ENCODE data around the gene PCNT.
"Not testable (repeated sequence)": the region's sequence is repeated elsewhere in the genome, so short reads cannot be mapped to it uniquely, and the experiment has no call there.

Gene PCNT

GRCh38 chr21:46385846-46386733 is 62.1 kb downstream of the PCNT start:
- DNase-seq (ENCODE audit: low spot score): no peak

DNA sequence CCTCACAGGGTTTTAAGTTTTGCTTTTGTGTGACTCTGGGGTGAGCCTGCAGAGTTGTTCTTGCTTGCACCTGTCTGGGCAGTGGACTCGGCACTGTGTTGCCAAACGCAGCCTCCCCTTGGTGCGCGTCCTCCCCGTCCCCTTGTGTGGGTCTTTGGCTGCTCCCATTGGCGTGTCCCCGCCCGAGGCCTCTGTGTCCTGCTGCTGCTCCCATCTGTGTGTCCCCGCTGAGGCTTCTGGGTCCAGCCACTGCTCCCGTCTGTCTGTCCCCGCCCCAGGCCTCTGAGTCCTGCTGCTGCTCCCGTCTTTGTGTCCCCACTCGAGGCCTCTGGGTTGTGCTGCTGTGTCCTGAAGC is 62.8 kb downstream of the PCNT start:
- no peak for DNase-seq (ENCODE audit: low spot score)

DNA sequence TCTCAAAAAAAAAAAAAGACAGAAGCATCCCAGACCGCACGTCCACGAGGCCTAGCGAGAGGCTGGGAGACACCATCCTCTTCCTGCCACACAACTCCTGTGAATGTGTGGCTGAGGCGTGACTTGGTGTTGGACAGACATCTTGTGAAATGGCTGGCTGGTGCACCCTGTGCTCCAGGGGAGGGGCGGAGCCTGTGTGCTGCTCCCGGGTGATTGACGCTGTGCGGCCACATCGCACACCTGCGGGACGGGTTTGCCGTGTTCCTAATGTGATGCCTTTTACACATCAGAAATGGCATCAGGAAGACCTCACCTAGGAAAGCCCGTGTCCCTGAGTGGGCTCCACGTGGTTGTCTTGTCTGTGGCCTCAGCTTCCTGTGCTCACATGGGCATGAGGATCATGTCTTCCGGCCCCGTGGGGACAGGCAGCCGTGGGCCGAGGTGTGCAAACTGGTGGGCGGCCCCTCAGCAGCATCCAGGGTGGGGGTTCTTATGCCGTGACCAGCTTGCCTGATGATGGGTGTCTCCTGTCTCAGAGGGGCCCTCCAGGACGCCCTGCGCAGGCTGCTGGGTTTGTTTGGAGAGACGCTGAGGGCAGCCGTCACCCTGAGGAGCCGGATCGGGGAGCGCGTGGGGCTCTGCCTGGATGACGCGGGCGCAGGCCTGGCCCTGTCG is 64.4 kb downstream of the PCNT start:
- no peak for DNase-seq (ENCODE audit: low spot score)

GRCh38 chr21:46388896-46389295 is 64.9 kb downstream of the PCNT start:
- no peak for DNase-seq (ENCODE audit: low spot score)

DNA sequence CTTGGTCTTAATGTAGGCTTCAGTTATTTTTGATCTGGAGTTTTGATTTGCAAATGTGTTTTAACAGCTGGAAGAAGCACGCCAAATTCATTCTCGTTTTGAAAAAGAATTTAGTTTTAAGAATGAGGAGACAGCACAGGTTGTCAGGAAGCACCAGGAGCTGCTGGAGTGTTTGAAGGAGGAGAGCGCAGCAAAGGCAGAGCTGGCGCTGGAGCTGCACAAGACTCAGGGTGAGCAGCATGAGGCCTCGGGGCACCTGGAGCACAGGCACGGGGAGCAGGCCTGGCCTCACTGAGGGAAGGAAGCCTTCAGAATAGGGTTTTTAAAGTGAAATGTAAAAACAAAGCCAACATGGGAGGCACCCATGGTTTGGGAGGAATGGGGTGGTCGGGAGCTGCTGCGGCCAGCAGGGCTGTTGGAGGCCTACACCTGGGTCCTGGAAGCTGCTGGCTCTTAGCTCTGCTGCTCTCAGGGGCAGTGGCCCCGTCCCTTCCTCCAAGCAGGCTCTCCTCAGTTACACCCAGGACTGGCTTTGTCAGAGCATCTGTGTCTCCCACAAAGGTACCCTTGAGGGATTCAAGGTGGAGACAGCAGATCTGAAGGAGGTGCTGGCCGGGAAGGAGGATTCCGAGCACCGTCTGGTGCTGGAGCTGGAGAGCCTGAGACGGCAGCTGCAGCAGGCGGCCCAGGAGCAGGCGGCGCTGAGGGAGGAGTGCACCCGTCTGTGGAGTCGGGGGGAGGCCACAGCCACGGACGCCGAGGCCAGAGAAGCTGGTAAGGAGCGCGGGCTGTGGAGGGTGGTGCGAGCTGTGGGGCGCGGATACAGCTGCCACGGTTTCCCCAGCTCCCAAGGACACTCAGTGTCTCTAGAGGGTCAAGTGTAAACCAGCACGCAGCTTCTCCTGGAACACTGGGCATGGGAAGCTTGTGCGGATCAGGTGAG is 66.9 kb downstream of the PCNT start:
- no peak for DNase-seq (ENCODE audit: low spot score)

GRCh38 chr21:46391773-46392172 is 67.8 kb downstream of the PCNT start:
- DNase-seq (ENCODE audit: low spot score): no peak

DNA sequence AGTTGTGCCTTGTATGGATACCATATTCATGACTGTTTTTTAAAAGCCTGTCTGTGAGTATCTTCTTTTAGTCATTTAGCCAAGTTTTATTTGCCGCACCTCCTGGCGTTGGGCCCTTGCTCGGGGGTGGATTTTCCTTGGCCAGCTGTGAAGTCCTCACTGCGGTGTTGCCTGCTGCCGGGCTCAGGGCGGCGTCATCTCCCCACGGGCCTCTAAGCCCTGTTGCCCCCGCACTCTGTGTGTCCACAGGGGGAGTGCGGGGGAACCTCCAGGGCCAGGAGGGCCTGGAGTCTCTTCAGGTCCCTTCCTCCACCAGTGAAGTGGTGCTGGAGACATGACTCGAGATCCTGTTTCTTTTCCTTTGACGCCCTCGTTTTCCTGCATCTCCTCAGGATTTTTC is 69.0 kb downstream of the PCNT start:
- DNase-seq (ENCODE audit: low spot score): no peak

DNA sequence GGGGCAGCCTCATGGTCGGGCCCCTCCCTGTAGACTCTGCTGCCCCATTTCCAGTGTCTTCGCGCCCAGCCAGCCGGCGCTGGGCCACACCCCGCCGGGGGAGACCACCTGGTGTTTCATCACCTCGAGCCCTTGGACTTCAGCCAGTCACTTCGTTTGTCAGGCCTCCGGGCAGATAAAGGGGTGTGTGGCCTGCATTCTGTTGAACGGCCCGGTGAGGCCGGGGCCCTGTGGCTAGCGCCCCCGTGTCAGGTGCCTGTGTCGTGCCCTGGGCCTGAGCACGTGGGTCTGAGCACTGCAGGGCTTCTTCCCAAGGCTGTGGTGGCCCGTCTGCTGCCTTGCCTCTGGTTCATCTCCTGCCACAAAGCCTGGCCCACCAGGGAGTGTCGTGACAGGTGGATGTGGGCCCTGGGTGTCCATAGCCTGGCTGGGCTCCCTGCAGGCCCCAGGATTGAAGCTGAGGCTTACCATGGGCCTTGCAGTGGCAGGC is 69.5 kb downstream of the PCNT start:
- no peak for DNase-seq (ENCODE audit: low spot score)

DNA sequence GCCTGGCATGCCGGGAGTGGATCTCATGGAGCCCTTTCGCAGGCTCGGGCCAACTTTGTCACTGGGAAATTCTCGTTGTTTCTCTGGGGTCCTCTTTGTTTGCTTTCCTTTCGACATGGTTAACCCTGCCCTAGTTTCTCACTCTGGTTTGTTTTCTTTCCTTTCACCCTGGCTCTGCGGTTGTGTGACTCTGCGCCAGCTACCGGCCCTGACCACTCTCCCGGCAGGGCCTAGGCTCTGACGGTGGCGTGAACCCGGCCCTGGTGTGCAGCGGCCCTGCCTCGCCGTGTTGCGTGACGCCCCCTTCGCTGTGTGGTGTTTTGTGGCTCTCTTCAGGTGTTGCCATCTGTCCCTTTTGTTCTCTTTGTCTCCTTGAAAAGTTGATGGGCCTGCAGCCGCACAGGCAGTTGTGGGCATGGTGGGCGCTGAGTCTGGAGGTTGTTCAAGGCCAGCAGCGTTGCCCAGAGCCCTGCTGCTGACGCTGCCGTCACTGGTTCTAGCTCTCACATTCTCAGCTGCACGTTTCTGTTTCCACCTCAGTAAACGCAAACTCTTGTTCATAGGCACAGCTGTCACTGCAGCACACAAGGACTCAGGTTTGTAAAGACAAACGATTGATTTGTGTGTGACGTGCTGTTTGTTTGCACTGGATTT is 70.1 kb downstream of the PCNT start:
- DNase-seq (ENCODE audit: low spot score): no peak

GRCh38 chr21:46394595-46395104 is 70.7 kb downstream of the PCNT start:
- no peak for DNase-seq (ENCODE audit: low spot score)

DNA sequence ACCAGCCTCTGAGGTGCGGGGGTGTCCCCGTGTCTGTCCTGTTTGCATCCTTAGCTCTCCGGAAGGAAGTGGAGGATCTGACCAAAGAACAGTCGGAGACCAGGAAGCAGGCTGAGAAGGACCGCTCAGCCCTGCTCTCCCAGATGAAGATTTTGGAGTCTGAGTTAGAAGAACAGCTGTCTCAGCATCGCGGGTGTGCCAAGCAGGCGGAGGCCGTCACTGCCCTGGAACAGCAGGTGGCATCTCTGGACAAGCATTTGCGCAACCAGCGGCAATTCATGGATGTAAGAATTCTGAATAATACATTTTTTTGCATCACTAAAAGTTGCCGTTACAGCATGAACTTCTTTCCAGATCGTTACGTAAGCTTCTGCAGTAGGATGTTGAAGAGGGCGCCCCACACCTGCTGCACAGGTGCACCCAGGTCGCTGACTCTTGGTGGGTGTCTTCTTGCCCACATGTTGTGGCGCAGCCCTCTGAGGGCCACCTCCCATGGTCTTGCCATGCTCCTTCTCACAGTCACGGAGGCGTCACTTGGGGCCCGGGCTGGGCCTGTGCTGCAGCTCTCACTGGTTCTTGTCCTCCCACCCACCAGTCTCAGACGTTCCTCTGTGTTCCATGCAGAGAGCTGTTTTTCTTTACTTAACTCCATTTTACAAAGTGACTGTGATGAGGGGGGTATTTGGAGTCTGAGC is 73.4 kb downstream of the PCNT start:
- DNase-seq (ENCODE audit: low spot score): no peak

DNA sequence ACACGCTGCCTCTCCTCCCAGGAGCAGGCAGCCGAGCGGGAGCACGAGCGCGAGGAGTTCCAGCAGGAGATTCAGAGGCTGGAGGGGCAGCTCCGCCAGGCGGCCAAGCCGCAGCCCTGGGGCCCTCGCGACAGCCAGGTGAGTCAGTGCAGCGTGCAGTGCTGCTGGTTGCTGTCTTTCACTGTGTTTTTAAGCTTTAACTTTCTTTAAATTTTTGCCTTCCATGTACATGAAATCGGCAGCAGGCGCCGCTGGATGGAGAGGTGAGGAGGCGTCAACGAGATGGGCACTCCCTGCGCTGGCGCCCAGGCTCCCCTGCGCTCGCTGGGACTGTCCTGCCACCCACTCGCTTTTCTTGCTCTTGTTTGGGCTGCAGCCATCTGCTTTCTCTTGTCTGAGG is 74.0 kb downstream of the PCNT start:
- no peak for DNase-seq (ENCODE audit: low spot score)

DNA sequence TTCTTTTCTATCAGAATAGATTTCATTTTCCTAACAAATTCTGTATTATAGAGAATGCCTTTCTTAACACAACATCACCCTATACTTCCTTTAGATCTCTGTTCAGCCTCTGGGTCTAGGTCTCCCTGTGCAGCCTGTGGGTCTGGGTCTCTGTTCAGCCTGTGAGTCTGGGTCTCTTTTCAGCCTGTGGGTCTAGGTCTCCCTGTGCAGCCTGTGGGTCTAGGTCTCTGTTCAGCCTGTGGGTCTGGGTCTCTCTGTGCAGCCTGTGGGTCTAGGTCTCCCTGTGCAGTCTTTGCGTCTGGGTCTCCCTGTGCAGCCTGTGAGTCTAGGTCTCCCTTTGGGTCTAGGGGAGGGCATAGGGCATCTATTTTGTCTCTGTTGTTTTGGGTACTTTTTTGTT is 75.2 kb downstream of the PCNT start:
- DNase-seq (ENCODE audit: low spot score): no peak

- no peak for DNase-seq (ENCODE audit: low spot score)
Measured at GRCh38 chr21:46399686-46400085, 75.7 kb downstream of the PCNT start.

DNA sequence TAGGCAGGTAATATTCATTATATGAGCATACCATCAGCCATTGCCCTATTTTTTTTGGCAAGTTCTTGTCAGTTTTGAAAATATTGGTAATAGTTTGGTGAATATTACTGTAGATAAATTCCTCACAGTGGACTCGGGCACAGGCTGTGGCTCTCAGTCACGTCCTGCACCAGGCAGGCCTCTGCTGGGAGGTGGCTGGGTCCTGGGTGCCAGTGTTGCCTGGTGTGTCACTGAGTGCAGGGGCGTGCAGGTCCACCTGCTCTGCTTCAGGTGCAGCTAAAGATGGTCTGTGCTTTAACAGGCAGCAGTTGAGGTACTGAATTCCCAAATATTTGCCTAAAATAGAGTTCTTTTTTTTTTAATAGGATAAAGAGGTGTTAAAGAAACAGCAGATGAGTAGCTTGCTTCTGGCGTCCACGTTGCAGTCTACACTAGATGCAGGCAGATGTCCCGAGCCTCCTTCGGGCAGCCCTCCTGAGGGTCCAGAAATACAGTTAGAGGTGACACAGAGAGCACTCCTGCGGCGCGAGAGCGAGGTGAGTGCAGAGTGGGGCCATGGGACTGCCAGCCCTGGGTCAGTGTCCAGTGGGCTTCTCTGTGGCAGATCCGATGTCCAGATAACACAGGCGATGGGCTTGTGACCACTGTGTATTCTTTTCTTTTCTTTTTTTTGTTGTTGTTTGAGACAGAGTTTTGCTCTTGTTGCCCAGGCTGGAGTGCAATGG is 77.4 kb downstream of the PCNT start:
- no peak for DNase-seq (ENCODE audit: low spot score)

DNA sequence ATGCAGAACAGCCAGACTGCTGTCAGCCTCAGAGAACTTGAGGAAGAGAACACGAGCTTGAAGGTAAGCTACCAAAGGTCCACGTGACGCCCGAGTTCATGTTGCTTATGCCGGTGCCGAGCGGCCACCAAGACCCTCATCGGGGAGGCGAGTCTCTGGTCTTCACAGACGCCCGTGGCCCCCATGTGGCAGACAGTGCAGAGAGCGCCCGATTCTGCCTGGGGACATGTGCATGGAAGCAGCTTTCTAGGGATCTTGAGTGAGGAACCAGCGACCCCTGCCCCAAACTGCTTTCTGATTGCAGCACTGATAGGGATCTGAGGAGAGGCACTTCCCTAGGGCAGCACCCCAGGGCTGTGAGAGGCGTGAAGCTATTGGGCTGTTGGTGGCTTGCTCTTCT is 78.5 kb downstream of the PCNT start:
- DNase-seq (ENCODE audit: low spot score): no peak

DNA sequence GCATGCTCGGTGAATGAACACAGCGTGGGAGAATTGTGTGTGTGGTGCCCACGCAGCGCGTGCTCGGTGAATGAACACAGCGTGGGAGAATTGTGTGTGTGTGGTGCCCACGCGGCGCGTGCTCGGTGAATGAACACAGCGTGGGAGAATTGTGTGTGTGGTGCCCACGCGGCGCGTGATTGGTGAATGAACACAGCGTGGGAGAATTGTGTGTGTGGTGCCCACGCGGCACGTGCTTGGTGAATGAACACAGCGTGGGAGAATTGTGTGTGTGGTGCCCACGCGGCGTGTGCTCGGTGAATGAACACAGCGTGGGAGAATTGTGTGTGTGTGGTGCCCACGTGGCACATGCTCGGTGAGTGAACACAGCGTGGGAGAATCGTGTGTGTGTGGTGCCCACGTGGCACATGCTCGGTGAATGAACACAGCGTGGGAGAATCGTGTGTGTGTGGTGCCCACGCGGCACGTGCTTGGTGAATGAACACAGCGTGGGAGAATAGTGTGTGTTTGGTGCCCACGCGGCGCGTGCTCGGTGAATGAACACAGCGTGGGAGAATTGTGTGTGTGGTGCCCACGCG is 79.4 kb downstream of the PCNT start:
- not testable (repeated sequence) for DNase-seq (ENCODE audit: low spot score)

DNA sequence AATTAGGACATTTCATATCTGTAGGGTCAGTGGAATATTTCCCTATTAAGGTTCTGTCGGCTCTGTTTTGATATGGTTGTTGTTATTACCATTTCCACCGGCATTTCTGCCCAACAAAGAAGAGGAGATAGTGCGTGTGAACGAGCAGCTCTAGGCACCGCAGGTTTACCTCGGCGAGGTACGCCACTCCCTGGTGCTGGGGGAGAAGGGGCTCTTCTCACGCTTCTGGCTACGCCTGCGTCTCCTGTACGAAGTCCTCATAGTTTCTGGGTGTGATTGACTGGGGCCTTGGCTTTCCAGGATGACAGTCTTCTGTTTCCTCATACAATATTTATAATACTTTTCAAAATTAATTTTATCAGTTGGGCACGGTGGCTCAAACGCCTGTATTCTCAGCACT is 80.3 kb downstream of the PCNT start:
- DNase-seq (ENCODE audit: low spot score): no peak

DNA sequence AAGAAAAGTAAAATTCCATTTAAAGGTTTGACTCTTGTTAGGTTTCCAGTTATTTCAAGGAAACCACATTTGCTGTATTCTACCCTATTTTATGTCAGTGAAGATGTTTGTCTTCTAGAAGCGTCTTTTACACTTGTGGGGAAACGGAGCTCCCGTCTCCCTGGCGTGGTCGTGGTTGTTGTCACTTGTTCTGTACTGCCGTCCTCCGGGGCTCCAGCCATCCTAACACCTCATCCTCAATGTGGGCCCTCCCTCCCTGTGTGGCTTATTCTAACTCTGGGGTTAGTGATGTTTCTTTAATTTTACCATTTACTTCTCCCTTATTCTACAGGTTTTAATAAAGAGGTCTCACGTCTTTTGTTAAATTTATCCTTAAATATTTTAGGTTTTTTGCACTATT is 82.0 kb downstream of the PCNT start:
- no peak for DNase-seq (ENCODE audit: low spot score)

Measured in CD4-positive, alpha-beta T cell treated with Interleukin-6 at 100 ng/mL for 8 hours (primary cell).